ENCODE measurements around the gene CAPN10.

Gene CAPN10

DNA sequence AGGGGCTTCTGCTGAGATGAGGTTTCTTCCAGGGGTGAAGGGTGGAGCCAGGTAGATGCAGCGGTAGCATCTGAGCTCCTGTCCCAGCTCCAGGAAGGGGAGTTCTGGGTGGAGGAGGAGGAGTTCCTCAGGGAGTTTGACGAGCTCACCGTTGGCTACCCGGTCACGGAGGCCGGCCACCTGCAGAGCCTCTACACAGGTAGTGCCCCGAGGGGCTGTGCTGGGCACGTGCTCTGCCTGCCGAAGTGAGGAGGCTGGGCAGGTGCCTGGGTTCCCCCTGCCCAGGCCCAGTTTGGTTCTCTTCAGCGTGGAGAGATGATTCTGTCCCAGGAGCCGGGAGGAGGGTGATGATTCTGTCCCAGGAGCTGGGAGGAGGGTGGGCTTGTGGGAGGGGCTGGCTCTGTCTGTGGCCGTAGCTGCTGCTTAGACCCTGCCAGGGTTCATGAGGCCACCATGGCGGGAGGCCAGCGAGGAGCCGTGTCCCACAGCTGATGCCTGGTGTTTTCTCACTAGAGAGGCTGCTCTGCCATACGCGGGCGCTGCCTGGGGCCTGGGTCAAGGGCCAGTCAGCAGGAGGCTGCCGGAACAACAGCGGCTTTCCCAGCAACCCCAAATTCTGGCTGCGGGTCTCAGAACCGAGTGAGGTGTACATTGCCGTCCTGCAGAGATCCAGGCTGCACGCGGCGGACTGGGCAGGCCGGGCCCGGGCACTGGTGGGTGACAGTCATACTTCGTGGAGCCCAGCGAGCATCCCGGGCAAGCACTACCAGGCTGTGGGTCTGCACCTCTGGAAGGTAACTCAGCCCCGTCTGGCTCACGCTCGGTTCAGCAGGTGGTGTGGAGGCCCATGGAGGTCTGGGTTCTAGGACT lies 8.2 kb downstream of the CAPN10 start:
- no peaks in the 10 kb centered on the region for H3K9me3 ChIP-seq (ENCODE audit: insufficient read depth, low read length)
- H3K27ac ChIP-seq (ENCODE audit: low read depth, low read length): no peak overlapping the region
- H3F3A ChIP-seq (ENCODE audit: insufficient read depth): no peaks in the 10 kb centered on the region
- H3K36me3 ChIP-seq (ENCODE audit: low read length): no peaks in the 10 kb centered on the region
- peaks cover 12% of the 10 kb centered on the region; the same call in 1 of the 2 replicates for H3K79me2 ChIP-seq (ENCODE audit: insufficient read depth, low read length)
- no peak overlapping the region for H2AFZ ChIP-seq (ENCODE audit: low read depth, low read length, severe bottlenecking)
- H3K9ac ChIP-seq (ENCODE audit: low read length): no peak overlapping the region
- H3K27me3 ChIP-seq (ENCODE audit: low read length): no peaks in the 10 kb centered on the region
- no peaks in the 10 kb centered on the region for H3K9me2 ChIP-seq (replicated peaks; ENCODE audit: insufficient read depth, low read length)
- no peak for TF ChIP-seq EZH2phosphoT487 (conservative IDR thresholded peaks at IDR 0.05; ENCODE audit: low read length)
- TF ChIP-seq, protein P1, sequence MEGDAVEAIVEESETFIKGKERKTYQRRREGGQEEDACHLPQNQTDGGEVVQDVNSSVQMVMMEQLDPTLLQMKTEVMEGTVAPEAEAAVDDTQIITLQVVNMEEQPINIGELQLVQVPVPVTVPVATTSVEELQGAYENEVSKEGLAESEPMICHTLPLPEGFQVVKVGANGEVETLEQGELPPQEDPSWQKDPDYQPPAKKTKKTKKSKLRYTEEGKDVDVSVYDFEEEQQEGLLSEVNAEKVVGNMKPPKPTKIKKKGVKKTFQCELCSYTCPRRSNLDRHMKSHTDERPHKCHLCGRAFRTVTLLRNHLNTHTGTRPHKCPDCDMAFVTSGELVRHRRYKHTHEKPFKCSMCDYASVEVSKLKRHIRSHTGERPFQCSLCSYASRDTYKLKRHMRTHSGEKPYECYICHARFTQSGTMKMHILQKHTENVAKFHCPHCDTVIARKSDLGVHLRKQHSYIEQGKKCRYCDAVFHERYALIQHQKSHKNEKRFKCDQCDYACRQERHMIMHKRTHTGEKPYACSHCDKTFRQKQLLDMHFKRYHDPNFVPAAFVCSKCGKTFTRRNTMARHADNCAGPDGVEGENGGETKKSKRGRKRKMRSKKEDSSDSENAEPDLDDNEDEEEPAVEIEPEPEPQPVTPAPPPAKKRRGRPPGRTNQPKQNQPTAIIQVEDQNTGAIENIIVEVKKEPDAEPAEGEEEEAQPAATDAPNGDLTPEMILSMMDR (IDR thresholded peaks at IDR 0.05; ENCODE audit: insufficient read depth, low read length, poor library complexity, severe bottlenecking): no peak
- H3K4me3 ChIP-seq (ENCODE audit: insufficient read depth, low read length, poor library complexity, severe bottlenecking): no peak overlapping the region
- no peaks in the 10 kb centered on the region; the same call in 1 of the 2 replicates for H4K20me1 ChIP-seq (ENCODE audit: low read depth, low read length)
- no peak overlapping the region for H3K4me2 ChIP-seq (ENCODE audit: low read depth, low read length, poor library complexity, severe bottlenecking)

DNA sequence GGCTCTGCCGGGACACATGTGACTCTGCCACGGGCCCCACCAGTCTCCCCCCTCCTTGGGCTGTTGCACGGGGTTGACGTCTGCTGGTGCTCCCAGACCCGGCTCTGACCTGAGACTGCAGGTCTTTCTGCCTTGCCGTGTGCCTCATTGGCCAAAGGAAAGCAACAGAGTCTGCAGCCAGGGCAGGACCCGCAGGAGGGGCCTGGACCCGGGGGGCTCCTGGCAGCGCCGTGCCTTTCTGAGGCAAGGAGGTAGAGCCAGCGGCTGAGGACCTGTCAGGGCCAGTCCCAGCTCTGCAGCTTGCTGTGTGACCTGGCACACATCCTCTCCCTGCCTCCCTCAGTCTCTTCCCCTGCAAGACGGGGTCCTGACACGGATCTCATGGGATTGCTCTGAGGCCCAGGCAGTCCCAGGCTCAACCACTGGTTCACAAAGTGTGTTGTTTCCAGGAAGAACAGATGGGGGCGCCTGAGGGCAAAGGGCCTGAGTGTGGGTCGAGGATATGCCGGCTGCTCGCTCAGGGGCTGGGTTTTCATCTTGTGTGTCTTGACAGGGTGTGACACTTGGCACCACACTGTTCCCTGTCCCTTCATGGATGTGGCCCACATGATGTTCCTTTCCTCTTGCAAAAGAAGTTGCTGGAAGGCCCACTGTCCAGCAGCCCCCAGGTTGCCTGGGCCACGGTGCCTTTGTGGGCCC lies 9.0 kb downstream of the CAPN10 start:
- Histone ChIP-seq H3K9me2 (replicated peaks; ENCODE audit: insufficient read depth, low read length) (no peaks in the 10 kb centered on the region), H3K36me3 (ENCODE audit: low read length) (no peaks in the 10 kb centered on the region)
- TF ChIP-seq, protein P1 (IDR thresholded peaks at IDR 0.05; ENCODE audit: insufficient read depth, low read length, poor library complexity, severe bottlenecking): no peak
- TF ChIP-seq EZH2phosphoT487 (conservative IDR thresholded peaks at IDR 0.05; ENCODE audit: low read length): no peak

DNA sequence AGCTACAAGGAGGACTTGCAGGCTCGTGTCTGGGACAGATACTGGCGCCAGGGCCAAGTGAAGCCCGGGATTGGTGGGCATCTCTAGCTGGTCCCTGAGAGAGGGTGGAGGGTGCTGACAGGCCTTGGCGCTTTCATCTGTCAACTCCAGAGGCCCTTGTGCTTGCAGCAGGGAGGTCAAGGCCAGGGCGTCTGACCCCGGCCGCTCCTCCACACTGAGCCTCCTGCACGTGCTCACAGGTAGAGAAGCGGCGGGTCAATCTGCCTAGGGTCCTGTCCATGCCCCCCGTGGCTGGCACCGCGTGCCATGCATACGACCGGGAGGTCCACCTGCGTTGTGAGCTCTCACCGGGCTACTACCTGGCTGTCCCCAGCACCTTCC lies 9.5 kb downstream of the CAPN10 start:
- Histone ChIP-seq H3K27ac (ENCODE audit: low read depth, low read length) (no peak overlapping the region), H2AFZ (ENCODE audit: low read depth, low read length, severe bottlenecking) (no peak overlapping the region), H3K36me3 (ENCODE audit: low read length) (no peaks in the 10 kb centered on the region), H3K9me3 (ENCODE audit: insufficient read depth, low read length) (no peaks in the 10 kb centered on the region), H4K20me1 (ENCODE audit: low read depth, low read length) (no peaks in the 10 kb centered on the region; the same call in 1 of the 2 replicates), H3K27me3 (ENCODE audit: low read length) (no peaks in the 10 kb centered on the region), H3K9me2 (replicated peaks; ENCODE audit: insufficient read depth, low read length) (no peaks in the 10 kb centered on the region), H3K4me3 (ENCODE audit: insufficient read depth, low read length, poor library complexity, severe bottlenecking) (no peak overlapping the region), H3K4me2 (ENCODE audit: low read depth, low read length, poor library complexity, severe bottlenecking) (no peak overlapping the region), H3K9ac (ENCODE audit: low read length) (no peak overlapping the region), H3K79me2 (ENCODE audit: insufficient read depth, low read length) (peaks cover 8% of the 10 kb centered on the region; the same call in 1 of the 2 replicates), H3F3A (ENCODE audit: insufficient read depth) (no peaks in the 10 kb centered on the region)
- no peak for TF ChIP-seq EZH2phosphoT487 (conservative IDR thresholded peaks at IDR 0.05; ENCODE audit: low read length)
- TF ChIP-seq, protein P1 (IDR thresholded peaks at IDR 0.05; ENCODE audit: insufficient read depth, low read length, poor library complexity, severe bottlenecking): no peak

More for the DNA sequence above, 9.0 kb downstream of the CAPN10 start:
- H3K4me3 ChIP-seq (ENCODE audit: insufficient read depth, low read length, poor library complexity, severe bottlenecking): no peak overlapping the region
- H3K79me2 ChIP-seq (ENCODE audit: insufficient read depth, low read length): peaks cover 9% of the 10 kb centered on the region; the same call in 1 of the 2 replicates
- no peaks in the 10 kb centered on the region for H3K27me3 ChIP-seq (ENCODE audit: low read length)
- H3K9me3 ChIP-seq (ENCODE audit: insufficient read depth, low read length): no peaks in the 10 kb centered on the region
- no peaks in the 10 kb centered on the region; the same call in 1 of the 2 replicates for H4K20me1 ChIP-seq (ENCODE audit: low read depth, low read length)
- no peak overlapping the region for H3K27ac ChIP-seq (ENCODE audit: low read depth, low read length)
- no peak overlapping the region for H3K4me2 ChIP-seq (ENCODE audit: low read depth, low read length, poor library complexity, severe bottlenecking)
- no peak overlapping the region for H3K9ac ChIP-seq (ENCODE audit: low read length)
- no peak overlapping the region for H2AFZ ChIP-seq (ENCODE audit: low read depth, low read length, severe bottlenecking)
- no peaks in the 10 kb centered on the region for H3F3A ChIP-seq (ENCODE audit: insufficient read depth)

Measured in SU-DHL-6 (cell line).